Common myeloid progenitor, CD34-positive (primary cell): ENCODE data around the gene SULF2.

Experiments used
- CTCF ChIA-PET: fragments of 350-600 bp; sonication (Branson Sonifier 250); formaldehyde crosslinking; loops from one replicate; lab custom pipeline; 2021; ENCODE audit warnings: antibody characterized with exemption; lab: Charles Lee
- POLR2A ChIA-PET: fragments of 350-600 bp; sonication (Branson Sonifier 250); formaldehyde crosslinking; loops from one replicate; lab custom pipeline; 2021; ENCODE audit warnings: antibody characterized with exemption; lab: Charles Lee
- DNase-seq, 3 donors: peaks; one replicate each; pipeline versions ENCODE4 v3.0.0 to v3.0.0-alpha.2; 2013
- H3K27ac ChIP-seq, 2 experiments: 1 replicate in 1 of 2; 2 replicates in 1 of 2; pipeline ENCODE4 v1.7.0; 2013; ENCODE audit warnings: inconsistent platforms in 2 of 2, low read length in 2 of 2, mild to moderate bottlenecking in 2 of 2, low read depth in 1 of 2, moderate library complexity in 1 of 2; ENCODE audit not compliant: severe bottlenecking in 2 of 2, insufficient read depth in 1 of 2, poor library complexity in 1 of 2
- H3K27me3 ChIP-seq, 5 experiments: replicated peaks in 2 of 5; 1 replicate in 3 of 5; 2 replicates in 2 of 5; pipeline versions ENCODE4 v1.6.1 to v1.7.0; 2013; ENCODE audit warnings: low read length in 4 of 5, mild to moderate bottlenecking in 2 of 5, moderate library complexity in 2 of 5, inconsistent platforms in 1 of 5; ENCODE audit not compliant: insufficient read depth in 5 of 5, control insufficient read depth in 4 of 5
- H3K36me3 ChIP-seq, 4 experiments: 1 replicate in 2 of 4; 2 replicates in 2 of 4; pipeline versions ENCODE4 v1.6.1 to v1.7.0; 2013; ENCODE audit warnings: low read length in 3 of 4, control low read depth in 1 of 4, mild to moderate bottlenecking in 1 of 4; ENCODE audit not compliant: control insufficient read depth in 4 of 4, insufficient read depth in 4 of 4
- H3K4me1 ChIP-seq, 4 experiments: 1 replicate in 3 of 4; 2 replicates in 1 of 4; pipeline versions ENCODE4 v1.6.1 to v1.7.1; 2013; ENCODE audit warnings: low read length in 3 of 4, mild to moderate bottlenecking in 3 of 4, control low read depth in 1 of 4, inconsistent platforms in 1 of 4, moderate library complexity in 1 of 4; ENCODE audit not compliant: control insufficient read depth in 4 of 4, insufficient read depth in 4 of 4; ENCODE audit errors: control extremely low read depth in 1 of 4
- H3K4me3 ChIP-seq, 7 experiments: 1 replicate in 4 of 7; 2 replicates in 3 of 7; pipeline versions ENCODE4 v1.5.1 to v1.7.0; 2013; ENCODE audit warnings: mild to moderate bottlenecking in 7 of 7, low read length in 6 of 7, moderate library complexity in 6 of 7, inconsistent platforms in 2 of 7, low read depth in 2 of 7, control low read depth in 1 of 7; ENCODE audit not compliant: insufficient read depth in 4 of 7, control insufficient read depth in 1 of 7; ENCODE audit errors: extremely low read depth in 1 of 7
- H3K9me3 ChIP-seq, 5 experiments: 1 replicate in 4 of 5; 2 replicates in 1 of 5; pipeline versions ENCODE4 v1.6.1 to v1.7.1; 2013; ENCODE audit warnings: low read length in 4 of 5, mild to moderate bottlenecking in 2 of 5, inconsistent platforms in 1 of 5, low read depth in 1 of 5, moderate library complexity in 1 of 5; ENCODE audit not compliant: control insufficient read depth in 4 of 5, insufficient read depth in 2 of 5; ENCODE audit errors: control extremely low read depth in 1 of 5
- WGBS: methylation state at CpG from one replicate; pipeline ENCODE4 v1.1.5; 2013; ENCODE audit not compliant: insufficient coverage; 5-methylcytosine and 5-hydroxymethylcytosine counted together

The SULF2 gene

GRCh38 chr20:47647994-47648393 is 137.3 kb downstream of the SULF2 start:
- no peak for DNase-seq
- WGBS = 92% methylated on average over 6 of the region's 7 CpGs
- ChIA-PET CTCF (interaction anchor here (0.8 kb wide), 1 partner anchor 13 kb away, joined by 3 read pairs; no protein-coding TSS in a partner anchor), POLR2A (no interaction called here)
- Histone ChIP-seq H3K4me1 (no peaks in the 10 kb centered on the region), H3K4me3 (no peak overlapping the region), H3K9me3 (no peaks in the 10 kb centered on the region), H3K36me3 (peaks cover 16 to 75% (median 44%) of the 10 kb centered on the region in 4 experiments), H3K27ac (no peak overlapping the region), H3K27me3 (no peaks in the 10 kb centered on the region)

- no peaks in the 10 kb centered on the region for H3K9me3 ChIP-seq
- WGBS = 100% methylated on average over 1 of the region's 2 CpGs
- POLR2A ChIA-PET = no interaction called here
- H3K27me3 ChIP-seq = no peaks in the 10 kb centered on the region
- CTCF ChIA-PET = no interaction called here
- no peak overlapping the region for H3K27ac ChIP-seq
- H3K36me3 ChIP-seq = peaks cover 13 to 64% (median 39%) of the 10 kb centered on the region in 4 experiments
- no peak overlapping the region for H3K4me3 ChIP-seq
- DNase-seq = no peak
- no peaks in the 10 kb centered on the region for H3K4me1 ChIP-seq
Observed at GRCh38 chr20:47645632-47646031, 139.6 kb downstream of the SULF2 start.

- POLR2A ChIA-PET = no interaction called here
- CTCF ChIA-PET = no interaction called here
- 96% methylated on average over 4 of the region's 4 CpGs for WGBS
Observed at GRCh38 chr20:47642624-47643023, 142.7 kb downstream of the SULF2 start.

GRCh38 chr20:47642118-47642517 is 143.2 kb downstream of the SULF2 start:
- no peak overlapping the region for H3K27ac ChIP-seq
- H3K36me3 ChIP-seq = peaks cover 15 to 72% (median 37%) of the 10 kb centered on the region in 4 experiments
- 100% methylated on average over 1 of the region's 4 CpGs for WGBS
- no peaks in the 10 kb centered on the region for H3K9me3 ChIP-seq
- ChIA-PET POLR2A (no interaction called here), CTCF (no interaction called here)
- H3K4me3 ChIP-seq = no peak overlapping the region
- H3K27me3 ChIP-seq = no peaks in the 10 kb centered on the region
- H3K4me1 ChIP-seq = no peaks in the 10 kb centered on the region
- DNase-seq = no peak

More at GRCh38 chr20:47642624-47643023, 142.7 kb downstream of the SULF2 start:
- Histone ChIP-seq H3K4me3 (no peak overlapping the region), H3K27ac (no peak overlapping the region), H3K9me3 (no peaks in the 10 kb centered on the region), H3K27me3 (no peaks in the 10 kb centered on the region), H3K36me3 (peaks cover 17 to 71% (median 38%) of the 10 kb centered on the region in 4 experiments), H3K4me1 (no peaks in the 10 kb centered on the region)
- no peak for DNase-seq

- no peaks in the 10 kb centered on the region for H3K27me3 ChIP-seq
- H3K27ac ChIP-seq = no peak overlapping the region
- no peak for DNase-seq
- no peaks in the 10 kb centered on the region for H3K9me3 ChIP-seq
- WGBS = 100% methylated on average over 2 of the region's 4 CpGs
- H3K4me1 ChIP-seq = no peaks in the 10 kb centered on the region
- ChIA-PET POLR2A (no interaction called here), CTCF (interaction anchor here (1.3 kb wide), 1 partner anchor 367 kb away, joined by 3 read pairs; no protein-coding TSS in a partner anchor)
- H3K4me3 ChIP-seq = no peak overlapping the region
- H3K36me3 ChIP-seq = peaks cover 22 to 72% (median 40%) of the 10 kb centered on the region in 4 experiments
Observed at GRCh38 chr20:47638851-47639250, 146.4 kb downstream of the SULF2 start.

- Histone ChIP-seq H3K4me1 (no peaks in the 10 kb centered on the region), H3K36me3 (peaks cover 19 to 61% (median 35%) of the 10 kb centered on the region in 4 experiments), H3K27ac (no peak overlapping the region), H3K4me3 (no peak overlapping the region), H3K27me3 (no peaks in the 10 kb centered on the region), H3K9me3 (no peaks in the 10 kb centered on the region)
- CTCF ChIA-PET = interaction anchor here (0.6 kb wide), 1 partner anchor 414 kb away, joined by 4 read pairs; no protein-coding TSS in a partner anchor
- WGBS = 97% methylated on average over 4 of the region's 4 CpGs
- no peak for DNase-seq
- POLR2A ChIA-PET = no interaction called here
Observed at GRCh38 chr20:47635256-47635655, 150.0 kb downstream of the SULF2 start.

- H3K36me3 ChIP-seq = peaks cover 10 to 44% (median 35%) of the 10 kb centered on the region in 4 experiments
- no peak overlapping the region for H3K27ac ChIP-seq
- H3K4me3 ChIP-seq = no peak overlapping the region
- POLR2A ChIA-PET = no interaction called here
- CTCF ChIA-PET = interaction anchor here (0.5 to 1.0 kb wide), 2 partner anchors 22 to 81 kb away, joined by 3 read pairs; no protein-coding TSS in a partner anchor
- H3K9me3 ChIP-seq = no peaks in the 10 kb centered on the region
- DNase-seq = no peak
- H3K4me1 ChIP-seq = no peaks in the 10 kb centered on the region
- no peaks in the 10 kb centered on the region for H3K27me3 ChIP-seq
Observed at GRCh38 chr20:47631078-47631477, 154.2 kb downstream of the SULF2 start.
